HG02981 (cell line): ENCODE data around the gene LEMD3.

Experiments used
- ATAC-seq: cut with Tn5 transposase; IDR thresholded peaks from one replicate; pipeline ENCODE4 v1.9.1; 2021; ENCODE audit warnings: mild to moderate bottlenecking, moderate library complexity; ENCODE audit not compliant: unreplicated experiment

The LEMD3 gene

DNA sequence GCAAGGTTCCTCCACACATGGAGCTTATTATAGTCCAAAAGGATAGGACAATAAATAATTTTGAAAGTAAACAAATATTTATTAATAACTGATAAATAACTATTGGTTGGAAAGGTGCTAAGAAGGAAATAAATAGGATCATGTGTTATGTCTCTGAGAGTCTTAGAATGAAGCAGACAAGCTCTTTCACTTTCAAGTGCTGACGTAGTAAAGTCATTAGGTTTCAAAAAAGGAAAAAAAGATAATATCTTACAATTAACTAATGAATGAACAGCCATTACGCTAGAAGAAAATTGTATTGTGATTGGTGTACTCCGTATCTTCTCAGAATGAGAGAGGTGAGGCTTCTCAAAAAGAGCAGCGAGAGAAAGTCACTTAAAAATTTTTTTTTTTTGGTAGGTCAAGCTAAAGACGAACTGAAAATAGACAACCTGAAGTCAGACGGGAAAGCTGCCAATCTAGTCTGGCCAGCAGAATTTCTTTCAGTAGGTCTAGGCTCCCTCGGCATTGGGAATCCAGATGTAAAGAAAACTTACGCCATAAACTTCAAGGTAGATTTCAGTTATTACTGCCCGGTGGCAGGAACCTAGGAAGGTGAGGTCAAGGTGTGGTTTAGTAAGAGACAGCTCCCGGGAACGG, 583 bp upstream of the LEMD3 start:
- ATAC-seq: peak; percentile 4

GRCh38 chr12:65170209-65170881, 962 bp downstream of the LEMD3 start:
- peak; percentile 41 for ATAC-seq

DNA sequence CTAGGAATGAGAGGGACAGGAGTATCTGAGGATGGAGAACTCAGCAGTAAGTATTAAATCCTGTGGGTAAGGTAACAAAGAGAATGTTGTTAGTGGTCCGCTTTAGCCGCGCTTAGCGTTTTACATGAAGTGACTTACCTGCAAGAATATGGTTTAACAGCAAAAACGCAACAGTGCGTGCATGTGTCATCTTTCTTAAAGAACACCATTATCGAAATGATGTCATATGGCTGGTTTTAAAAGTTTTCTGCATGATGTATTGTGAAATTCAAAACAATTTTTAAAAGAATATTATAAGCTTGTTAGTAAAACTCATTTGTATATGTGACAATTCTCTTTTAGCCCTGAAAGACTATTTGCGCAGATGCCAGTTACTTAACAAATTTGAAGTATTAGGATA, 1.7 kb downstream of the LEMD3 start:
- ATAC-seq: no peak

DNA sequence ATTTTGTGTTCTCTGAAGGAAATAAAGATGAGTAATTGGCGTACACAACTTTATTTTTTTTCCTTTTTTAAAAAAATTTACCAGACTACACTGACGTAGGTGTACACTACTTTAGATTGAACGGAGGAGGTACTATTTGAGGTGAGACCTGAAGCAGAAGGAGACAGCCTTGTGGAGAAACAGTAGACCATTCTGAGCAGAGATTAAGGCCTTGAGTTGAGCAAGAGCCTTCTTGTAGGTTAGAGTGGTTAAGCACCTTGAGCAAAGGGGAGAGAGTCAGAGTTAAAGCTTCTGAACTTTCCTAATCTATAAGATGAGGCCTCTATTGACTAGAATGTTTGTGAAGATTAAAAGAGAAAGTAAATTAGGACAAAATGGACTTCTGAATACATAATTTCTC, 2.5 kb downstream of the LEMD3 start:
- no peak for ATAC-seq

- ATAC-seq: no peak
Measured at GRCh38 chr12:65175385-65175784, 6.0 kb downstream of the LEMD3 start.

DNA sequence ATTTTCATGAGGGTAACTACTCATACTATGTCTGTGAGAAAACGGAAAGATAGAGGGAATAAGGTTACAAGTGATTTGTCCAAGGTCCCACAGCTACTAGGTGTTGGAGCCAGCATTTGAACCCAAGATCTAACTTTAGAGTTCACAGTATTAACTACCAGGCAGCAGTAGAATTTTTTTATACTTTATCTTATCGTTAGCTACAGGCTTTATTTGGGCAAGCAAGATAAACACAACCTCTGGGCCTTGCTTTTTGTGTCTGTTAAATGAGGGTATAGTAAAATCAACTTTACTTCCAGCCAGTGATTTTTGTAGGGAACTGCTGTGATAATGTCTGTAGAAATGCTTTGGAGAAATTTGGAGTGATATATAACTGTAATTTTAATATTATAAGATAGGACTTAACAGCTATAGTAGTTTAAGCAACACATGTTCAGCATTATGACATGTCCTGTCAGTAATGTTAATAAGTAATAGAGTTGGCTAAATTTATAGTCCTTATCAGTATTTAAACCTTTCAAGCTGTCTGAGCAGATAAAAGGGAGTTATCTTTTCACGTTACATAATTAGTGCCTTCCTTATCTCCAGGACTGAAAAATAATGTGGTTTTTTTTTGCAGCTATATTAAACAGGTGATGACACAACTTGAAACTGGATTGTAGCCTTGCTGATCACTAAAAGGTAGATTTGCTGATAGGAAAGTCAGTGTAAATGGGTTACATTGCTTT, 12.8 kb downstream of the LEMD3 start:
- no peak for ATAC-seq

GRCh38 chr12:65184176-65184857, 14.9 kb downstream of the LEMD3 start:
- ATAC-seq: no peak

GRCh38 chr12:65184858-65185229, 15.5 kb downstream of the LEMD3 start:
- no peak for ATAC-seq

- no peak for ATAC-seq
Measured at GRCh38 chr12:65187665-65188064, 18.3 kb downstream of the LEMD3 start.

DNA sequence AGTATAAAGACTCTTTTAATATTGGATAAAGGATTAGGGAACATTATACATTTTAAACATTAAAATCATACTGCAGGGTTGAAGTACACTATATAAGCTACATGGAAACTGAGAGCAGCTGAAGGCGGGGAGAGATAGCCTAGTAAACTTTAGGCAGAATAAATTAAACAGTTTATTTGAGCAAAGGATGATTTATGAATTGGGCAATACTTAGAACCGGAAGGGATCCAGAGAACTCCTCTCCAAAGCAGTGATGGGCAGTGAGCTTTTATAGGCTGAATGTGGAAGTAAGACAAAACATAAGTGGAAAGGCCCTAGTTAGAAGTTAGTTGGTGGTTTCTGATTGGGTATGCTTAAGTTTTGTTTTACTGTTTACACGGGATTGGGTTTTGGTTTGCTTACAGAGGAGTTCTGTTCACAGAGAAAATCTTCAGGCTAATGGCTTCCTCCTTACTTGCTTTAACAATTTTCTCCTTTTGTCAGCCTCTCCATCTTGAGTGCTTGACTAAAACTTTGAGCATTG, 18.9 kb downstream of the LEMD3 start:
- ATAC-seq: peak; percentile 33

GRCh38 chr12:65189028-65189718, 19.8 kb downstream of the LEMD3 start:
- ATAC-seq: peak; percentile 97

DNA sequence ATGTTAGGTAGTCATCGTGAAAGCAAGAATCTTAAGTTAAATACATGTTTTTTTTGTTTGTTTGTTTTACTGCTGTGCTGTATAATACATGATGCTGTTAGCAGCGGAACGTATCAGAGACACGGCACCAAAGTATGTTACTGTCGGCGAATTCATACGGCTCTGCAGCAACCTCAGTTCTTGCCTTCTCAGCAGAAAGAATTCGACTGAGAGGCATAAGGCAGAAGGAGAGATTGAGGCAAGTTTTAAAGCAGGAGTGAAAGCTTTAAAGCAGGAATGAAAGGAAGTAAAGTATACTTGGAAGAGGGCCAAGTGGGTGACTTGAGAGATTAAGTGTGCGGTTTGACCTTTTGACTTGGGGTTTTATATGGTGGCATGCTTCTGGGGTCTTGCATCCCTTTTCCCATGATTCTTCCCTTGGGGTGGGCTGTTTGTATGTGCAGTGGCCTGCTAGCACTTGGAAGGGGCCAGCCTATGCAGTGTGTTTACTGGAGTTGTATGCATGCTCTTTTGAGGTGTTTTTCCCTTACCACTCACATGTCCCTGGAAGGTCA, 23.7 kb downstream of the LEMD3 start:
- ATAC-seq: no peak

GRCh38 chr12:65194949-65195348, 25.6 kb downstream of the LEMD3 start:
- ATAC-seq: no peak

GRCh38 chr12:65195387-65196055, 26.1 kb downstream of the LEMD3 start:
- no peak for ATAC-seq

DNA sequence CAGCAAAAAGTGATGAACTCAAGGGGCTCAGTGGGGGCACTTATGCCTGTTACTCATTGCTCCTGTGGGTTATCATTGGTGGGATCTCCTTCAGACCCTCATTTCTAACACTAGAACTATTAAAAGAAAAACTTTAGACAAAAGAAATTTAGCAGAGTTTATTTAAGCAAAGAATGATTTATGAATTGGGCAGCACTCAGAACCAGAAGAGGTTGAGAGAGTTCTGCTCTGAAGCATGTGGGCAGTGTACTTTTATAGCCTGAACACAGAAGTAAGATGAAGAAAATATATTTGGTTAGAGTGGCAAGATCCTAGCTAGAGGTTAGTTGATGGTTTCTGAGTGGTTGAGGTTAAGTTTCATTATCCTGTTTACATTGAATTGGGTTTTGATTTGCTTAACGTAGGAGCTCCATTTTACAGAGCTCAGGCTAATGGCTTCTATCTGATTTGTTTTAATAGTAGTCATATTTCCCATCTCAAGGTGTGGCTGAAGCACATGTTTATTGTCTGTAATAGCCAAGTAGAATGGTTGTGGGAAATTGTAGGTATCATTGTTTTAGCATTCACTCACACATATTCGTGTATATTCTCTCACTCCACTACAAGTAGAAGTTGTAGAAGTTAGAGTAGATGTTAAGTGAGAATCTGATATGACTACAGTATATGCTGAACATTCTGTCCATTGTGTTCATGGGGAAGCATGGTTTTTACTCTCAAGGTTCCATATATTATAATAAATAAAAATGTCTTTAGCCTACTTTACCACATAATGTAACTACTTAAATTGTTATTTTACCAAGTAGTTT, 27.6 kb downstream of the LEMD3 start:
- no peak for ATAC-seq

DNA sequence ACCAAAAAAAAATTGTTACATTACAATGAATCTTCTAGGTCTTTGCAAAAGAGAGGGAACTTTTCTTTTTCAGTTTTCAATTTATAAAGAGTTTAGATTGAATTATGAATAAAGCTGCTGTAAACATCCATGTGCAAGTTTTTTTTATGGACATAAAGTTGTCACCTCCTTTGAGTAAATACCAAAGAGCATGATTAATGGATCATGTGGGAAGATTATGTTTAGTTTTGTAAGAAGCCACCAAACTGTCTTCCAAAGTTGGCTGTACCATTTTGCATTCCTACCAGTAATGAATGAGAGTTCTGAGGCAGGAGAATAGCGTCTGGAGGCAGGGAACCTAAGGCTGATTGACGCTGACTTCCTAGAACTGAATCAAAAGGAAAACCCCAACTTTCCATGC, 30.2 kb downstream of the LEMD3 start:
- ATAC-seq: no peak

DNA sequence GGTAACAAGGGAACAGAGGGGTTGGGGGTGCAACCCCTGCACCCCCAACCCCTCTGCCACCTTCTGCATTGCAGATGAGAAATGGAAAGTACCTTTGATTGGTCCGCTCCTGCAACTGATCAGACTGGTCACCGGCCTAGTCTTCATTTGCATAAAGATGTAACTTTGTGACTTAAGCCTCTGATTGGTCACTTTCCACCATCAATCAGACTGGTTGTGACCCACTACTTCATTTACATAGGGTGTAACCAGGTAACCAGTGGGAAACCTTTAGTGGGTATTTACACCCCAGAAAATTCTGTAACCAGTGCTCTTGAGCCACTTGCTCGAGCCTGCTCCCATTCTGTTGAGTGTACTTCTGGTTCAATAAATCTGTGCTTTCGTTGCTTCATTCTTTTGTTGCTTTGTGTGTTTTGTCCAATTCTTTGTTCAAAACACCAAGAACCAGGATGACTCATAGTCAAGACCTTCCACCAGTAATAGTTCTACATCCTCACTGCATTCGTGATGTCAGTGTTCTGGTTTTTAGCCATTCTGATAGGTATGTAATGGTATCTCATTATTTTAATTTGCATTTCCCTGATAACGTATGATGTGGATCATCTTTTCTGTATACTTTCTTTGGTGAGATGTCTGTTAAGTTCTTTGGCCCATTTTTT, 30.8 kb downstream of the LEMD3 start:
- no peak for ATAC-seq

GRCh38 chr12:65203376-65203775, 34.0 kb downstream of the LEMD3 start:
- no peak for ATAC-seq
